ENCODE measurements around the gene DNAI4. TPM values are rescaled to one million over a fixed set of nuclear protein-coding genes. Genes with fewer than 3 reads are reported as not detected.
"Not testable (repeated sequence)": the region's sequence is repeated elsewhere in the genome, so short reads cannot be mapped to it uniquely, and the experiment has no call there.

DNAI4 gene
- total RNA-seq, 2 donors from 2014 or later: 4.6 to 6.7 TPM

GRCh38 chr1:66889030-66889429 lies 35.6 kb downstream of the DNAI4 start:
- Mint-ChIP-seq H3K4me3 (no peak overlapping the region), H3K9me3 (no peaks in the 10 kb centered on the region), H3K27ac (no peak overlapping the region), H3K27me3 (ENCODE audit: insufficient read depth) (no peaks in the 10 kb centered on the region), H3K4me1 (no peaks in the 10 kb centered on the region), H3K36me3 (ENCODE audit: low read depth) (no peaks in the 10 kb centered on the region)
- H3K27me3 ChIP-seq (ENCODE audit: control insufficient read depth, insufficient read depth, low read length, poor library complexity, severe bottlenecking): no peaks in the 10 kb centered on the region
- TF ChIP-seq, protein P1, sequence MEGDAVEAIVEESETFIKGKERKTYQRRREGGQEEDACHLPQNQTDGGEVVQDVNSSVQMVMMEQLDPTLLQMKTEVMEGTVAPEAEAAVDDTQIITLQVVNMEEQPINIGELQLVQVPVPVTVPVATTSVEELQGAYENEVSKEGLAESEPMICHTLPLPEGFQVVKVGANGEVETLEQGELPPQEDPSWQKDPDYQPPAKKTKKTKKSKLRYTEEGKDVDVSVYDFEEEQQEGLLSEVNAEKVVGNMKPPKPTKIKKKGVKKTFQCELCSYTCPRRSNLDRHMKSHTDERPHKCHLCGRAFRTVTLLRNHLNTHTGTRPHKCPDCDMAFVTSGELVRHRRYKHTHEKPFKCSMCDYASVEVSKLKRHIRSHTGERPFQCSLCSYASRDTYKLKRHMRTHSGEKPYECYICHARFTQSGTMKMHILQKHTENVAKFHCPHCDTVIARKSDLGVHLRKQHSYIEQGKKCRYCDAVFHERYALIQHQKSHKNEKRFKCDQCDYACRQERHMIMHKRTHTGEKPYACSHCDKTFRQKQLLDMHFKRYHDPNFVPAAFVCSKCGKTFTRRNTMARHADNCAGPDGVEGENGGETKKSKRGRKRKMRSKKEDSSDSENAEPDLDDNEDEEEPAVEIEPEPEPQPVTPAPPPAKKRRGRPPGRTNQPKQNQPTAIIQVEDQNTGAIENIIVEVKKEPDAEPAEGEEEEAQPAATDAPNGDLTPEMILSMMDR (conservative IDR thresholded peaks at IDR 0.05): no peak
- no peaks in the 10 kb centered on the region for H3K36me3 ChIP-seq (ENCODE audit: control insufficient read depth, insufficient read depth, low read length)
- no peaks in the 10 kb centered on the region for H3K9me3 ChIP-seq (ENCODE audit: control insufficient read depth, low read length)
- 97 to 100% methylated on average over 1 of the region's 1 CpG for WGBS, 2 experiments (ENCODE audit: insufficient coverage in 1 of 2, insufficient read length in 1 of 2)
- no peak for DNase-seq
- H3K4me3 ChIP-seq (ENCODE audit: low read length): no peak overlapping the region
- no peak overlapping the region for H3K9ac ChIP-seq (ENCODE audit: extremely low read depth, low read length, poor library complexity, severe bottlenecking)
- no peak overlapping the region for H3K27ac ChIP-seq (ENCODE audit: low read depth, low read length)
- peaks cover 2% of the 10 kb centered on the region for H3K4me1 ChIP-seq (ENCODE audit: control insufficient read depth, insufficient read depth, low read length)

DNA sequence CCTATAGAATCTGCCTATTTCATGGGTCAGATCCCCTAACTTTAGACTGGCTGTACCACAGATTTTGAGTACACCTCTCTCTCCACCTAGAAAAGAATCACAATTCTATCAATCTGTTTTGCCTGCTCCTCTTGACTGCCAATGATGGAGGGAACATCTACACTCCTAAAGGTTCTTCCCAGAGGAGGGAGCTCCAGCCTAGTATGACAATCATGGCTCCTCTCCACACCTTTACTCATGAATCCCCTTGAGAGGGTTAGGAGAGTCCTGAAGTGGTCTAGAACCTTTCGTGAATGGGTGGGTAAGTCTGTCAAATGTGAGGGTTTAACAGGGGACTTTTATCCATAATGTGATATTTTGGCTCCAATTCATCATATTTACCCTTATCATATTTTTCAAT lies 48.0 kb downstream of the DNAI4 start:
- H3K27ac Mint-ChIP-seq: no peak overlapping the region
- H3K9ac ChIP-seq (ENCODE audit: extremely low read depth, low read length, poor library complexity, severe bottlenecking): no peak overlapping the region
- DNase-seq: no peak
- H3K4me1 Mint-ChIP-seq: no peaks in the 10 kb centered on the region
- H3K4me3 Mint-ChIP-seq: no peak overlapping the region
- WGBS, 2 experiments (ENCODE audit: insufficient coverage in 1 of 2, insufficient read length in 1 of 2): no CpG with 5 or more reads among the region's 1 CpG
- no peaks in the 10 kb centered on the region for H3K4me1 ChIP-seq (ENCODE audit: control insufficient read depth, insufficient read depth, low read length)
- peaks cover 9% of the 10 kb centered on the region for H3K9me3 ChIP-seq (ENCODE audit: control insufficient read depth, low read length)
- no peaks in the 10 kb centered on the region for H3K27me3 Mint-ChIP-seq (ENCODE audit: insufficient read depth)
- H3K9me3 Mint-ChIP-seq: peaks cover 19% of the 10 kb centered on the region
- H3K4me3 ChIP-seq (ENCODE audit: low read length): no peak overlapping the region
- H3K36me3 Mint-ChIP-seq (ENCODE audit: low read depth): no peaks in the 10 kb centered on the region
- H3K27ac ChIP-seq (ENCODE audit: low read depth, low read length): no peak overlapping the region
- TF ChIP-seq, protein P1 (conservative IDR thresholded peaks at IDR 0.05): peak; percentile 46
- no peaks in the 10 kb centered on the region for H3K36me3 ChIP-seq (ENCODE audit: control insufficient read depth, insufficient read depth, low read length)
- no peaks in the 10 kb centered on the region for H3K27me3 ChIP-seq (ENCODE audit: control insufficient read depth, insufficient read depth, low read length, poor library complexity, severe bottlenecking)

DNA sequence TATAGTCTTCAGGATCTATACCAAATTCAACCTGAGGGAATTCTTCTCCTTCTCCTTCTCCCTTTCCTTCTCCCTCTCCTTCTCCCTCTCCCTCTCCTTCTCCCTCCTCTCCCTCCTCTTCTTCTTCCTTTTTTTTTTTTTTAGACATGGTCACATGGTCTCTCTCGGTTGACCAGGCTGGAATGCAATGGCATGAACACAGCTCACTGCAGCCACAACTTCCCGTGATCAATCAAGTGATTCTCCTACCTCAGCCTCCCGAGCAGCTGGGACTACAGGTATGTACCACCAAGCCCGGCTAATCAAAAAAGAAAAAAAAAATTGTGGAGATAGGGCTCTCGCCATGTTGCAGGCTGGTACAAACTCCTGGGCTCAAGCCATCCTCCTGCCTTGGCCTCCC lies 51.5 kb downstream of the DNAI4 start:
- no peak for DNase-seq
- no peaks in the 10 kb centered on the region for H3K27me3 Mint-ChIP-seq (ENCODE audit: insufficient read depth)
- no peak overlapping the region for H3K4me3 Mint-ChIP-seq
- H3K27ac Mint-ChIP-seq: no peak overlapping the region
- H3K9me3 Mint-ChIP-seq: no peaks in the 10 kb centered on the region
- H3K27me3 ChIP-seq (ENCODE audit: control insufficient read depth, insufficient read depth, low read length, poor library complexity, severe bottlenecking): no peaks in the 10 kb centered on the region
- H3K9me3 ChIP-seq (ENCODE audit: control insufficient read depth, low read length): no peaks in the 10 kb centered on the region
- H3K4me1 ChIP-seq (ENCODE audit: control insufficient read depth, insufficient read depth, low read length): no peaks in the 10 kb centered on the region
- no peak overlapping the region for H3K9ac ChIP-seq (ENCODE audit: extremely low read depth, low read length, poor library complexity, severe bottlenecking)
- H3K36me3 Mint-ChIP-seq (ENCODE audit: low read depth): no peaks in the 10 kb centered on the region
- WGBS, 2 experiments (ENCODE audit: insufficient coverage in 1 of 2, insufficient read length in 1 of 2): 77 to 91% methylated on average over 1 to 5 of the region's 5 CpGs
- H3K4me1 Mint-ChIP-seq: no peaks in the 10 kb centered on the region
- no peaks in the 10 kb centered on the region for H3K36me3 ChIP-seq (ENCODE audit: control insufficient read depth, insufficient read depth, low read length)
- no peak overlapping the region for H3K4me3 ChIP-seq (ENCODE audit: low read length)
- H3K27ac ChIP-seq (ENCODE audit: low read depth, low read length): no peak overlapping the region
- TF ChIP-seq, protein P1 (conservative IDR thresholded peaks at IDR 0.05): no peak

DNA sequence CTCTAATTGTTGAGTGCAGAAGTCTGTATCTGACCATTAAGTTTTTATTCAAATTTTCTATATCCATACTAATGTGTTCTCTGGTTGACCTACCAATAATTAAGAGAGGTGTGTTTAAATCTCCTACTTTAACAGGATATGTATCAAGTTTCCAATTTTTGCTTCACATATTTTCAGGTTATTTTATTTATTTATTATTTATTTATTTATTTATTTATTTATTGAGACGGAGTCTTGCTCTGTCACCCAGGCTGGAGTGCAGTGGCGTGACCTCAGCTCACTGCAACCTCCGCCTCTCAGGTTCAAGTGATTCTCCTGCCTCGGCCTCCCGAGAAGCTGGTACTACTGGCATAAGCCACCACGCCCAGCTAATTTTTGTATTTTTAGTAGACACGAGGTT lies 52.6 kb downstream of the DNAI4 start:
- not testable (repeated sequence) for H3K4me1 Mint-ChIP-seq; H3K27me3 Mint-ChIP-seq (ENCODE audit: insufficient read depth); H3K9me3 Mint-ChIP-seq

More for the DNA sequence above, 52.6 kb downstream of the DNAI4 start:
- not testable (repeated sequence) for DNase-seq; H3K36me3 Mint-ChIP-seq (ENCODE audit: low read depth); H3K4me1 ChIP-seq (ENCODE audit: control insufficient read depth, insufficient read depth, low read length); H3K27ac Mint-ChIP-seq; H3K9ac ChIP-seq (ENCODE audit: extremely low read depth, low read length, poor library complexity, severe bottlenecking); H3K36me3 ChIP-seq (ENCODE audit: control insufficient read depth, insufficient read depth, low read length); H3K4me3 Mint-ChIP-seq; H3K27ac ChIP-seq (ENCODE audit: low read depth, low read length); H3K4me3 ChIP-seq (ENCODE audit: low read length); H3K9me3 ChIP-seq (ENCODE audit: control insufficient read depth, low read length); H3K27me3 ChIP-seq (ENCODE audit: control insufficient read depth, insufficient read depth, low read length, poor library complexity, severe bottlenecking)
- WGBS, 2 experiments (ENCODE audit: insufficient coverage in 1 of 2, insufficient read length in 1 of 2): 67 to 93% methylated on average over 4 to 7 of the region's 7 CpGs
